Activated B cell treated with CpG ODN at 0.5 μM for 24 hours (primary cell): Measurements from ENCODE around the gene RASAL2. TPM values are rescaled to one million over a fixed set of nuclear protein-coding genes. Genes with fewer than 3 reads are reported as not detected.

Experiments
- ATAC-seq: fragments of 200-7000 bp; cut with Tn5 transposase; one replicate; pipeline ENCODE4 v1.10.0; 2021; ENCODE audit warnings: low read depth, mild to moderate bottlenecking, moderate library complexity
- CTCF ChIA-PET: fragments of 350-600 bp; sonication (Branson Sonifier 250); formaldehyde crosslinking; loops from one replicate; lab custom pipeline; 2021; ENCODE audit warnings: antibody characterized with exemption; lab: Charles Lee
- POLR2A ChIA-PET: fragments of 350-600 bp; sonication (Branson Sonifier 250); formaldehyde crosslinking; loops from one replicate; lab custom pipeline; 2021; ENCODE audit warnings: antibody characterized with exemption; lab: Charles Lee
- DNase-seq: peaks from one replicate; pipeline ENCODE4 v3.0.0; 2022
- H3K27ac Mint-ChIP-seq: one replicate; pipeline ENCODE4 v1.8.0; 2020; ENCODE audit warnings: mixed read lengths
- H3K27me3 Mint-ChIP-seq: one replicate; pipeline ENCODE4 v1.8.0; 2021; ENCODE audit warnings: mixed read lengths
- H3K36me3 Mint-ChIP-seq: one replicate; pipeline ENCODE4 v1.8.0; 2021; ENCODE audit warnings: low read depth, mixed read lengths
- H3K4me1 Mint-ChIP-seq: one replicate; pipeline ENCODE4 v1.8.0; 2021; ENCODE audit warnings: mixed read lengths
- H3K4me3 Mint-ChIP-seq: one replicate; pipeline ENCODE4 v1.8.0; 2020; ENCODE audit warnings: mild to moderate bottlenecking, mixed read lengths
- H3K9me3 Mint-ChIP-seq: one replicate; pipeline ENCODE4 v1.8.0; 2020; ENCODE audit warnings: mixed read lengths
- CTCF ChIP-seq: fragments of 200-600 bp; IDR thresholded peaks from one replicate; pipeline ENCODE4 v1.8.0; 2022; ENCODE audit warnings: antibody characterized with exemption, mild to moderate bottlenecking
- intact Hi-C: fragments of 100-400 bp; cut with micrococcal nuclease; formaldehyde crosslinking; loops from one replicate; pipeline ENCODE4 v1.15.1; 2024
- total RNA-seq: library from RNA; stranded (reverse); gene quantifications from 2 replicates; pipeline ENCODE4 v1.2.3, GENCODE V29; 2022

Gene RASAL2
- total RNA-seq, 1 donor from 2014 or later: 0.16 TPM

DNA sequence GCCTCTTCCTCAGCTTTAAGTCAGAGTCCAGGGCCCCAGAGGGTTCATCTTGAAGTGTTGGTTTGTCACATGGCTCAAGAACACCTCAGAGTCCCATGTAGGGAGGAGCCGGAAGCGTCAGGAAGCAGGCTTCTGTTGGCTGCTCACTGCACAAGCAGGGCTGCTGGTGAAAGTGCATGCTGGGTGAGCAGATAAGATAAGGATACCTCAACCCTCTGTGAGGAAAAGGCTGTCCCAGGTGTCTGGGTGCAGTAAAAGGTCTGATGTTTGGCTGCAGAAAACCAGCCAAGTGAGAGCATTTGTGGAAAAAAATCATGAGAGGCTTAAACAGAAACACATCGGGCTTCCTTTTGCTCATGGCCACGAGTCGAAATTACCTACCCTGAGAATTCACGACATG, 412.8 kb downstream of the RASAL2 start:
- peaks cover under 1% of the 10 kb centered on the region for H3K4me1 Mint-ChIP-seq
- no peak for DNase-seq
- H3K9me3 Mint-ChIP-seq: no peaks in the 10 kb centered on the region
- POLR2A ChIA-PET: no interaction called here
- no peaks in the 10 kb centered on the region for H3K27me3 Mint-ChIP-seq
- no peaks in the 10 kb centered on the region for H3K36me3 Mint-ChIP-seq
- CTCF ChIA-PET: interaction anchor here (1.0 to 1.8 kb wide), 2 partner anchors 196 to 207 kb away, joined by 3 to 4 read pairs; no protein-coding TSS in a partner anchor
- no peak for ATAC-seq
- intact Hi-C loops: no loop called here
- H3K27ac Mint-ChIP-seq: no peak overlapping the region
- TF ChIP-seq CTCF: no peak
- H3K4me3 Mint-ChIP-seq: no peak overlapping the region

GRCh38 chr1:178509414-178510007, 415.6 kb downstream of the RASAL2 start:
- ATAC-seq (no peak), DNase-seq (no peak)
- Mint-ChIP-seq H3K4me3 (no peak overlapping the region), H3K36me3 (no peaks in the 10 kb centered on the region), H3K27ac (no peak overlapping the region), H3K9me3 (no peaks in the 10 kb centered on the region), H3K27me3 (peaks cover 2% of the 10 kb centered on the region), H3K4me1 (no peaks in the 10 kb centered on the region)
- intact Hi-C loops: no loop called here
- ChIA-PET CTCF (no interaction called here), POLR2A (no interaction called here)
- no peak for TF ChIP-seq CTCF

- CTCF ChIA-PET: no interaction called here
- peaks cover 2% of the 10 kb centered on the region for H3K27me3 Mint-ChIP-seq
- H3K27ac Mint-ChIP-seq: no peak overlapping the region
Measured at GRCh38 chr1:178510155-178510554, 416.3 kb downstream of the RASAL2 start.

DNA sequence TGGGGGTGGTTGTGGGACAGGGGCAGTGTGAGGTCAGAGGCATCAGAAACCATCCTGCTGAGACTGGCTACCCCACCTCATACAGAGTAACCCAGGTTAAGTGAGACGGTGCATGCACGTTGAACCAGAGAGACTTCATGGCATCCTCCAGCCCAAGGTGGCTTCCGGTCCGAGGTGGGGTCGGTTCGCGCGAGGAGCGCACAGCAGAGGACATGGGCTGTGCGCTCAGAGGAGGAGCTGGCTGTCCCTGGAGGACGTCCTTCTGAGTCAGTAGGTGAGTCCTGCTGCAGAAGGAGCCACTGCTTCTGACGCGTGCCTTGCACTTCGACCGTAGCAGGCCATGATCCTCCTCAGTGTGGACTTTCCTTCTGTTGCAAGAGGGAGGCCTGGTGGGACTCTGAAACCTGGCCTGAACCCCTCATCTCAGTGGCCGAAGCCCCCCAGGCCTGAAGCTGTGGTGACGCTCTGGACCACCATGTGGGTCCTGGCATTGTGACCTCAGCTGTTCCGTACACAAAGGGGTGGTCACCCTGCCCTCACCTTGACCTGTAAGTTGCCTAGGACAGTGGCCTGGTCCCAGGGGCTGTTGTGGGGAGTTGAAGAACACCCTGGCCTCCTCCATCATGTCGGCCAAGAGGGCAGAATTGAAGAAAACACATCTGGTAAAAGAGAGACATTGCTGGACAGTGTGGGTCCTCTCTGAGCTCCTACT, 418.8 kb downstream of the RASAL2 start, which contains the start of gene TEX35:
TEX35 (plus strand) TSS at position 544 of the 712 bp plus-strand sequence; CDS start at position 624, 80 bp downstream.
- H3K27ac Mint-ChIP-seq: no peak within 1 kb of the TSS
- ChIA-PET POLR2A (no interaction called here), CTCF (no interaction called here)
- no peak for DNase-seq
- ATAC-seq: no peak
- no peak within 1 kb of the TSS for H3K4me3 Mint-ChIP-seq
- no peak for TF ChIP-seq CTCF
- H3K36me3 Mint-ChIP-seq: no peaks in the 10 kb centered on the region
- H3K9me3 Mint-ChIP-seq: no peaks in the 10 kb centered on the region
- H3K27me3 Mint-ChIP-seq: peaks cover 2% of the 10 kb centered on the region
- intact Hi-C loops: no loop called here
- H3K4me1 Mint-ChIP-seq: no peaks in the 10 kb centered on the region

More at GRCh38 chr1:178510155-178510554, 416.3 kb downstream of the RASAL2 start:
- H3K4me3 Mint-ChIP-seq: no peak overlapping the region
- ATAC-seq (no peak), DNase-seq (no peak)
- H3K9me3 Mint-ChIP-seq: no peaks in the 10 kb centered on the region
- POLR2A ChIA-PET: no interaction called here
- H3K36me3 Mint-ChIP-seq: no peaks in the 10 kb centered on the region
- intact Hi-C loops: no loop called here
- no peak for TF ChIP-seq CTCF
- H3K4me1 Mint-ChIP-seq: no peaks in the 10 kb centered on the region

GRCh38 chr1:178513278-178513983, 419.5 kb downstream of the RASAL2 start:
- DNase-seq (no peak), ATAC-seq (no peak)
- Mint-ChIP-seq H3K36me3 (no peaks in the 10 kb centered on the region), H3K9me3 (no peaks in the 10 kb centered on the region), H3K27ac (no peak overlapping the region), H3K27me3 (peaks cover 2% of the 10 kb centered on the region), H3K4me3 (no peak overlapping the region), H3K4me1 (no peaks in the 10 kb centered on the region)
- ChIA-PET POLR2A (no interaction called here), CTCF (no interaction called here)
- TF ChIP-seq CTCF: no peak
- intact Hi-C loops: no loop called here
